Neural progenitor cell (in vitro differentiated cells): ENCODE results near the gene APCDD1L. TPM values are rescaled to one million over a fixed set of nuclear protein-coding genes. Genes with fewer than 3 reads are reported as not detected.
A peak's percentile ranks its signal among the peaks of the same experiment; 100 is the strongest.

Source experiments
- DNase-seq: peaks from one replicate; pipeline ENCODE4 v3.0.0-alpha.2; 2016; ENCODE audit warnings: low spot score
- H2AFZ ChIP-seq: fragments of 200-600 bp; sonication (generic); replicated peaks from 2 replicates; pipeline ENCODE4 v1.6.1; 2016; ENCODE audit warnings: antibody characterized with exemption
- H3F3A ChIP-seq: fragments of 200-600 bp; sonication (generic); 2 replicates; pipeline ENCODE4 v1.6.1; 2016; ENCODE audit warnings: antibody characterized with exemption, low read depth
- H3K27ac ChIP-seq: fragments of 200-600 bp; sonication (generic); 2 replicates; pipeline ENCODE4 v1.5.1; 2016; ENCODE audit warnings: mild to moderate bottlenecking
- H3K27me3 ChIP-seq: fragments of 200-600 bp; sonication (generic); 2 replicates; pipeline ENCODE4 v1.6.1; 2016; ENCODE audit warnings: mild to moderate bottlenecking, moderate library complexity
- H3K36me3 ChIP-seq: fragments of 200-600 bp; sonication (generic); 2 replicates; pipeline ENCODE4 v1.5.1; 2016
- H3K4me1 ChIP-seq: fragments of 200-600 bp; sonication (generic); 2 replicates; pipeline ENCODE4 v1.6.1; 2016; ENCODE audit warnings: mixed run types
- H3K4me2 ChIP-seq: fragments of 200-600 bp; sonication (generic); 2 replicates; pipeline ENCODE4 v1.6.1; 2016
- H3K4me3 ChIP-seq: fragments of 200-600 bp; sonication (generic); 2 replicates; pipeline ENCODE4 v1.5.1; 2016
- H3K79me2 ChIP-seq: fragments of 200-600 bp; sonication (generic); 2 replicates; pipeline ENCODE4 v1.6.1; 2016; ENCODE audit warnings: low read depth
- H3K9ac ChIP-seq: fragments of 200-600 bp; sonication (generic); 2 replicates; pipeline ENCODE4 v1.6.1; 2016
- H3K9me3 ChIP-seq: fragments of 200-600 bp; sonication (generic); 2 replicates; pipeline ENCODE4 v1.5.1; 2016; ENCODE audit warnings: low read depth
- H4K20me1 ChIP-seq: fragments of 200-600 bp; sonication (generic); 2 replicates; pipeline ENCODE4 v1.6.1; 2016; ENCODE audit warnings: low read depth
- H3K27ac Mint-ChIP-seq: 3 replicates; pipeline ENCODE4 v1.8.0; 2021; ENCODE audit warnings: mixed read lengths
- H3K27me3 Mint-ChIP-seq: 2 replicates; pipeline ENCODE4 v1.8.0; 2022; ENCODE audit warnings: low read depth, mild to moderate bottlenecking, inconsistent platforms, moderate library complexity, mixed read lengths; ENCODE audit not compliant: insufficient read depth
- H3K36me3 Mint-ChIP-seq: 3 replicates; pipeline ENCODE4 v1.8.0; 2021; ENCODE audit warnings: mixed read lengths
- H3K4me1 Mint-ChIP-seq: 3 replicates; pipeline ENCODE4 v1.8.0; 2021; ENCODE audit warnings: mixed read lengths
- H3K4me3 Mint-ChIP-seq: 3 replicates; pipeline ENCODE4 v1.8.0; 2021; ENCODE audit warnings: mild to moderate bottlenecking, moderate library complexity, mixed read lengths
- H3K9me3 Mint-ChIP-seq: 3 replicates; pipeline ENCODE4 v1.8.0; 2020; ENCODE audit warnings: mixed read lengths
- EZH2 ChIP-seq: fragments of 200-600 bp; sonication (generic); IDR thresholded peaks from 2 replicates; pipeline ENCODE4 v1.6.1; 2017; ENCODE audit warnings: antibody characterized with exemption, mild to moderate bottlenecking, moderate library complexity
- EZH2phosphoT487 ChIP-seq: fragments of 200-600 bp; sonication (generic); IDR thresholded peaks from 2 replicates; pipeline ENCODE4 v1.6.1; 2017; ENCODE audit warnings: antibody characterized with exemption
- total RNA-seq: library from RNA; depleted of rRNA; stranded (reverse); fragments of >200 nt; gene quantifications from 2 replicates; pipeline ENCODE4 v1.2.3, GENCODE V29; 2015; ENCODE audit warnings: low replicate concordance
- TF ChIP-seq, protein P1 (sequence below): fragments of 200-600 bp; sonication (generic); IDR thresholded peaks from 2 replicates; pipeline ENCODE4 v1.5.1; 2017; ENCODE audit warnings: antibody characterized with exemption, mild to moderate bottlenecking

Gene APCDD1L
- total RNA-seq, 1 donor from 2014 or later = not detected

- no peak for DNase-seq
- Histone ChIP-seq H3K4me3 (no peak overlapping the region), H3F3A (no peaks in the 10 kb centered on the region), H3K9ac (no peak overlapping the region), H3K36me3 (no peaks in the 10 kb centered on the region), H3K27me3 (no peaks in the 10 kb centered on the region), H3K4me2 (no peak overlapping the region), H4K20me1 (no peaks in the 10 kb centered on the region), H3K27ac (no peak overlapping the region), H3K79me2 (no peaks in the 10 kb centered on the region), H3K4me1 (no peaks in the 10 kb centered on the region), H3K9me3 (no peaks in the 10 kb centered on the region), H2AFZ (no peak overlapping the region)
- peaks cover 4% of the 10 kb centered on the region for H3K27me3 Mint-ChIP-seq
- H3K9me3 Mint-ChIP-seq = peaks cover 13% of the 10 kb centered on the region
- no peak overlapping the region for H3K27ac Mint-ChIP-seq
- H3K4me3 Mint-ChIP-seq = no peak overlapping the region
- no peaks in the 10 kb centered on the region for H3K36me3 Mint-ChIP-seq
- TF ChIP-seq, protein P1, sequence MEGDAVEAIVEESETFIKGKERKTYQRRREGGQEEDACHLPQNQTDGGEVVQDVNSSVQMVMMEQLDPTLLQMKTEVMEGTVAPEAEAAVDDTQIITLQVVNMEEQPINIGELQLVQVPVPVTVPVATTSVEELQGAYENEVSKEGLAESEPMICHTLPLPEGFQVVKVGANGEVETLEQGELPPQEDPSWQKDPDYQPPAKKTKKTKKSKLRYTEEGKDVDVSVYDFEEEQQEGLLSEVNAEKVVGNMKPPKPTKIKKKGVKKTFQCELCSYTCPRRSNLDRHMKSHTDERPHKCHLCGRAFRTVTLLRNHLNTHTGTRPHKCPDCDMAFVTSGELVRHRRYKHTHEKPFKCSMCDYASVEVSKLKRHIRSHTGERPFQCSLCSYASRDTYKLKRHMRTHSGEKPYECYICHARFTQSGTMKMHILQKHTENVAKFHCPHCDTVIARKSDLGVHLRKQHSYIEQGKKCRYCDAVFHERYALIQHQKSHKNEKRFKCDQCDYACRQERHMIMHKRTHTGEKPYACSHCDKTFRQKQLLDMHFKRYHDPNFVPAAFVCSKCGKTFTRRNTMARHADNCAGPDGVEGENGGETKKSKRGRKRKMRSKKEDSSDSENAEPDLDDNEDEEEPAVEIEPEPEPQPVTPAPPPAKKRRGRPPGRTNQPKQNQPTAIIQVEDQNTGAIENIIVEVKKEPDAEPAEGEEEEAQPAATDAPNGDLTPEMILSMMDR = no peak
- TF ChIP-seq EZH2 = no peak
- TF ChIP-seq EZH2phosphoT487 = no peak
- H3K4me1 Mint-ChIP-seq = peaks cover 11% of the 10 kb centered on the region
Measured at GRCh38 chr20:58497724-58498469, 17.3 kb downstream of the APCDD1L start.

- no peak overlapping the region for H3K27ac ChIP-seq
- H3K9me3 ChIP-seq = no peaks in the 10 kb centered on the region
- H3K4me3 ChIP-seq = no peak overlapping the region
- Mint-ChIP-seq H3K27me3 (peaks cover 4% of the 10 kb centered on the region), H3K36me3 (no peaks in the 10 kb centered on the region), H3K4me3 (no peak overlapping the region), H3K27ac (peak overlapping the region; percentile 72), H3K4me1 (peaks cover 11% of the 10 kb centered on the region), H3K9me3 (peaks cover 13% of the 10 kb centered on the region)
- TF ChIP-seq, protein P1 = no peak
- TF ChIP-seq EZH2 = no peak
- TF ChIP-seq EZH2phosphoT487 = no peak
- no peaks in the 10 kb centered on the region for H3K27me3 ChIP-seq
- no peak for DNase-seq
- no peak overlapping the region for H2AFZ ChIP-seq
- no peaks in the 10 kb centered on the region for H4K20me1 ChIP-seq
- no peaks in the 10 kb centered on the region for H3K36me3 ChIP-seq
- H3K4me1 ChIP-seq = no peaks in the 10 kb centered on the region
- H3K79me2 ChIP-seq = no peaks in the 10 kb centered on the region
- no peaks in the 10 kb centered on the region for H3F3A ChIP-seq
- no peak overlapping the region for H3K4me2 ChIP-seq
- H3K9ac ChIP-seq = no peak overlapping the region
Measured at GRCh38 chr20:58497076-58497641, 18.0 kb downstream of the APCDD1L start.

DNA sequence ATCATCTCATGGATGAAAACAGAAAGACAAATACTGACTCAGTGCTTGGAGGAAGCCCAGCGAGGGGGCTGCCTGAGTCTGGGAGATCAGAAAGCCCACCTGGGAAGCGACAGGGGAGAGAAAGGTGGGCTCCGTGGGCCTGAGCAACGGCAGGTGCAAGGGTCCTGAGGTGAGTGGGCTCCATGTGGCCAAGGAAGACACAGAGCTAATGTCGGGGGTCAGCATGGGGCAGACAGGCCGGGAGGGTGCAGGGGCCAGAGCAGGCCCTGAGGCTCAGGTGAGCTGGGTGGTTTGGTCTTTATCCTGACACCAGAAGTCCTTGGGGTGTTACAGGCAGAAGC lies 18.8 kb downstream of the APCDD1L start:
- Mint-ChIP-seq H3K36me3 (no peaks in the 10 kb centered on the region), H3K27me3 (peaks cover under 1% of the 10 kb centered on the region), H3K9me3 (peaks cover 9% of the 10 kb centered on the region), H3K27ac (no peak overlapping the region), H3K4me1 (peaks cover 11% of the 10 kb centered on the region), H3K4me3 (no peak overlapping the region)
- Histone ChIP-seq H3K79me2 (no peaks in the 10 kb centered on the region), H3K4me2 (no peak overlapping the region), H3K4me1 (no peaks in the 10 kb centered on the region), H2AFZ (no peak overlapping the region), H3K27me3 (no peaks in the 10 kb centered on the region), H4K20me1 (no peaks in the 10 kb centered on the region), H3K9me3 (no peaks in the 10 kb centered on the region), H3K36me3 (no peaks in the 10 kb centered on the region), H3F3A (no peaks in the 10 kb centered on the region), H3K4me3 (no peak overlapping the region), H3K9ac (no peak overlapping the region), H3K27ac (no peak overlapping the region)
- TF ChIP-seq EZH2 = no peak
- no peak for TF ChIP-seq EZH2phosphoT487
- TF ChIP-seq, protein P1 = no peak
- DNase-seq = no peak
